HG03064 (cell line): ENCODE measurements around the gene SMC1B.
"Not testable (repeated sequence)": the region's sequence is repeated elsewhere in the genome, so short reads cannot be mapped to it uniquely, and the experiment has no call there.

Source experiments
- ATAC-seq: cut with Tn5 transposase; IDR thresholded peaks from one replicate; pipeline ENCODE4 v1.9.1; 2021; ENCODE audit warnings: low read depth; ENCODE audit not compliant: unreplicated experiment

The SMC1B gene

DNA sequence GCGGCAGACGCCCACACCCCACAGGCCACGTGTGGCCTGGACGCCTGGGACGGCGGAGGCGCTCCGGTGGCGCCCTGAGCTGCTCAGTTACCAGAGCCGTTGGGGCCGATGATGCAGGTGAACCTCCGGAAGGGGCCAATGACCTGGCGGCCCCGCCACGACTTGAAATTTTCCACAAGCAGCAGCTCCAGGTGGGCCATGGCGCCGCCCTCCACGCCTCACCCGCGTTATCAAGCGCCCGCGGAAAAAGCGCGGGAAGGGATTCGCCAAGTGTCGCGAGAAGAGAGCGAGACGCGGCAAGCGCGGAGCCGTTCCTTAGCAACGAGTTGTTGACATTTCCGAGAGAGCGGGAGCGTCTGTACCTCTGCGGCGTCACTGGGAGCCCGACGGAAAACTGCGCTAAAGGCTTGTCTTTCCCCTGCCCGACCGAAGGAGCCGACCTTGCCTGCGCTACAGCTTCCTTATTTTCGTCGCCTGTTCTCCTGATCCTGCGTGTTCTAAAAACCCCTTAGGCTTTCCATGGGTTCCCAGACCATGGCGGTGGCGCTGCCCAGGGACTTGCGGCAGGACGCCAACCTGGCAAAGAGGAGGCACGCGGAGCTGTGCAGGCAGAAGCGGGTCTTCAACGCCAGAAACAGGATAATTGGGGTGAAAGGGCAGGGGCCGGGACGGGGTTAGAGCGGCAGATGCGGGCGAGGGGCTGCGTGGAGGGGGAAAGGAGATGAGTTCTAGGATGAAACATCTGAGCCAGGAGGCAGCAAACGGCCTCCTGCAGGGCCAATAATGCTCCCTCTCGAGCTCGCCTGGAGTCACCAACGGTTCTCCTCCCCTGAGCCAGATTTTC lies at the start of gene SMC1B, which contains the start of gene RIBC2:
Gene SMC1B (minus strand): TSS at position 232 of the 844 bp plus-strand sequence. CDS start 32 bp downstream, at position 200.
Gene RIBC2 (plus strand): TSS at position 326 of the 844 bp plus-strand sequence. CDS start 194 bp downstream, at position 520.
- no peak for ATAC-seq

- no peak for ATAC-seq
These were observed 48.7 kb upstream of the SMC1B start for GRCh38 chr22:45462034-45462655.

- ATAC-seq: no peak
These were observed 47.1 kb upstream of the SMC1B start for GRCh38 chr22:45460288-45461109.

- ATAC-seq: no peak
These were observed 45.8 kb upstream of the SMC1B start for GRCh38 chr22:45459235-45459634.

DNA sequence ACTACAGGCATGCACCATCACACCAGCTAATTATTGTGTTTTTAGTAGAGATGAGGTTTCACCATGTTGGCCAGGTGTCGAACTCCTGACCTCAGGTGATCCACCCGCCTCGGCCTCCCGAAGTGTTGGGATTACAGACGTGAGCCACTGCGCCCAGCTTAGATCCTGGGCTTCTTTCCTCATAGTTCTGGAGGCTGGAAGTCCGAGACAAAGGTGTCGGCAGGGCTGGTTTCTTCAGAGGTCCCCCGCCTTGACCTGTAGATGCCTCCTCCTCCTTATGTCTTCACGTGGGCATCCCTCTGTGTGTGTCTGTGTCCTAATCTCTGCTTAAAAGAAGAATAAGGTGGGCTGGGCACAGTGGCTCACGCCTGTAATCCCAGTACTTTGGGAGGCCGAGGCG lies 45.1 kb upstream of the SMC1B start:
- ATAC-seq: no peak

- ATAC-seq: no peak
These were observed 43.4 kb upstream of the SMC1B start for GRCh38 chr22:45456811-45457210.

GRCh38 chr22:45455621-45456020 lies 42.2 kb upstream of the SMC1B start:
- no peak for ATAC-seq

- no peak for ATAC-seq
These were observed 41.8 kb upstream of the SMC1B start for GRCh38 chr22:45455212-45455611.

GRCh38 chr22:45454275-45454674 lies 40.9 kb upstream of the SMC1B start:
- ATAC-seq: no peak

- ATAC-seq: no peak
These were observed 40.4 kb upstream of the SMC1B start for GRCh38 chr22:45453764-45454163.

- no peak for ATAC-seq
These were observed 39.4 kb upstream of the SMC1B start for GRCh38 chr22:45452565-45453379.

DNA sequence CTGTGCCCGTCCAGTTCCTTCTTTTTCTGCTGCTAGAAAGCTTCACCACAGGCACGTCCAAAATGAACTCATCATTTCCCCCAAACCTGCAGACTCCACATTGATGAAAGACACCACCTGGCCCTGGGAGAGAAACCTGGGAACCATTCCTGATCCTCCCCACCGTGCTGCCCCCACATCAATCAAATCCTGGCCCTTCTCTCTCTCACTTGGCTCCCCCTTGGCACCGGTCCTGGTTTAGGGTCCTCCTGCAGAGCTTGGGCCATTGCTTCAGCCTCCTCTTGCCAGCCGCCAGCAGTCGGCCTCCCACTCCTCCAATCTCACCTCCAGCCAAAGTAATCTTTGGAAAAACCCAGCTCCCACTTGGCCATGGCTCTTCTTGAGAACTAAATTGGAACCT lies 38.6 kb upstream of the SMC1B start:
- no peak for ATAC-seq

DNA sequence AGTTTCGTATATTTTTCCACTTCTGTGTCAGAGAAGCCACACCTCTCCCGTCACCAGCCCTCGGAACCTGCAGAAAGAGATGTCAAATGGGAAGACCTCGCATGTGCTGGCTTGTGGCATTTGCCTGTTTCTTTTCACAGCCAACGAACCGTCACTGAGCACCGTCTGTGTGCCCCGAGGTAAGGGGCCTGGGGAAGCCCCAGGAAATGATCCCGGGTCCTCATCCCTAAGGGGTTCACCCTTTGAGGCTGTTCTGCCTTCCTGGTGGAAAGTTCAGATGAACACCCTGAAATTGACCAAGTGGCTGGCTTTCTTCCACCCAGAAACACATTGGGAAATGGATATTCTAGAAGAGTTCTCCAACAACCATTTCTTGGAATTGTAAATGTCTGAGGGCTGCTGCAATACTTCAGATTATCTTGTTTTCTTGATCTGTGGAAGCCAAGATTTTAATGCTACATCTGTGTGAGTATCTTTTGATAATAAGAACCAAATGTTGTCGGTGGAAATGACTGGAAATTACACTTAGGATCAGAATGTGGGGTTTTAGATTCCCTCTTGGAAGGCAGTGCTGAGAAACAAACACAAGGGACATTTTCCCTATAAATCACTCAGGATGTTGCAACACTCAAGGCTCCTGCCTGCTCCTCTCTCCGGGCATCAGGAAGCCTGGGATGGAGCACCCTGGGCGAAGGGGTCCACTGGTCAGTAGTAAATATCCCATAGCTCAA lies 37.7 kb upstream of the SMC1B start:
- no peak for ATAC-seq

DNA sequence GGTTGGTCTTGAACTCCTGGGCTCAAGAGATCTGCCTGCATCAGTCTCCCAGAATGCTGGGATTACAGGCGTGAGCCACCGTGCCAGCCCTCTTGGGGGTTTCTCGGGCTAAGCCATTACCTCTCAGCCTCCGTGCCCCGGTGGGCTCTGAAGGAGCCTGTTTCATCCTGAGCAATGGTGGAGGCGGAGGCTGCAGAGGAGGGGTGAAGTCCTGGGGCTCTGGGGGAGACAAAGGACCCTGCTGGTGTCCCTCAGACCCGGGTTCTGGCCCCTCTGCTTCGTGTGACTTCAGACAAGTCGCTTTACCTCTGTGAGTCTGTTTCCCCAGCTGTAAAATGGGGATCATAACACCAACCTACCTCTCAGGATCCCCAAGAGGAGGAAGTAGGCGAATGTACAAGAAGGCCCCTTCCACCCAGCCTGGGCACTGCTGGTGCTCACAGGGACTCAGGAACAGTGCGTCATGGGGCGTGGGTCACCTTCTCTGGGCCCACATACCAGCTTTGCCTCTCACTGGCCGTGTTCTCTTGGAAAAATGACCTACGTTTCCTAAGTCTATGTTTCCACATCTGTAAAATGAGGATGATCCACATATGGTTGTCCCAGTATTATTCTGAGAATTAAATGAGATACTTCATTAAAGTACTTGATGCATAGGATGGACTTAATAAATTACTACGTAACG lies 36.8 kb upstream of the SMC1B start:
- no peak for ATAC-seq

DNA sequence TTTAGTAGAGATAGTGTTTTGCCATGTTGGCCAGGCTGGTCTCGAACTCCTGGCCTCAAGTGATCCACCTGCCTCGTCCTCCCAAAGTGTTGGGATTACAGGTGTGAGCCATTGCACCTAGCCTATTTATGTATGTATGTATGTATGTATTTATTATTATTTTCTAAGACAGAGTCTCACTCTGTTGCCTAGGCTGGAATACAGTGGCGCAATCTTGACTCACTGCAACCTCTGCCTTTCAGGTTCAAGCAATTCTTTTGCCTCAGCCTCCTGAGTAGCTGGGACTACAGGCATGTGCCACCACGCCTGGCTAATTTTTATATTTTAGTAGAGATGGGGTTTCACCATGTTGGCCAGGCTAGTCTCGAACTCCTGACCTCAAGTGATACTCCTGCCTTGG lies 36.0 kb upstream of the SMC1B start:
- ATAC-seq: not testable (repeated sequence)

GRCh38 chr22:45448431-45448830 lies 35.0 kb upstream of the SMC1B start:
- ATAC-seq: no peak

- not testable (repeated sequence) for ATAC-seq
These were observed 34.2 kb upstream of the SMC1B start for GRCh38 chr22:45447596-45447995.

DNA sequence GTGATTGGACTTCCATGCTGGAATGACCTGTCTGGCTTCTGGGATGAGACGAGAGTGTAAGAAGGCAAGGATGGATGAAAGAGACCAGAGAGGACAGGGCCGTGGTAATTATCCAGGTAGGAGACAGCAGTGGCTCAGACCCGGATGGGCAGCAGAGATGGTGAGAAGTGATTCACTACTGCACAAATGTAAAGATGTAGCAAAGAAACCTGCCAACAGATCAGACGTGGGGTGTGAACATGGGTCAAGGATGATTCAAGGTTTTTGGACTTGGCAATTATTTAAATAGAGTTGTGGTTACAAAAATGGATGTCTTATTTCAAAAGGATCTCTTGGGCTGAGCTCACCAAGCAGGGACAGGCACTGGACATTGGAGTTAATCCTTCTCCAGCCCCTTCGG lies 32.8 kb upstream of the SMC1B start:
- ATAC-seq: no peak
